Peyer's patch (tissue), 4 donors: ENCODE measurements around the gene TNNT3.

Source experiments
- CTCF ChIP-seq, 6 experiments: fragments of 450-650 bp in 4 of 6; fragments of 200-600 bp in 2 of 6; sonication (generic) in 1 of 6; IDR thresholded peaks; one replicate each; pipeline ENCODE4 v1.5.1; 2017 to 2019; ENCODE audit warnings: antibody characterized with exemption in 6 of 6, mild to moderate bottlenecking in 3 of 6, moderate library complexity in 1 of 6
- POLR2A ChIP-seq, 2 donors: fragments of 450-650 bp; IDR thresholded peaks; one replicate each; pipeline ENCODE4 v1.5.1; 2017; ENCODE audit warnings: antibody characterized with exemption in 2 of 2, mild to moderate bottlenecking in 2 of 2, moderate library complexity in 2 of 2

GRCh38 chr11:1929621-1930461 is 10.3 kb downstream of the TNNT3 start:
- TF ChIP-seq POLR2A (IDR thresholded peaks at IDR 0.05) = no peak
- TF ChIP-seq CTCF (IDR thresholded peaks at IDR 0.05) = no peak
